Dermis microvascular lymphatic vessel endothelial cell (primary cell): Measurements from ENCODE around the gene SLC25A21. TPM values are rescaled to one million over a fixed set of nuclear protein-coding genes. Genes with fewer than 3 reads are reported as not detected.
"Not testable (repeated sequence)": the region's sequence is repeated elsewhere in the genome, so short reads cannot be mapped to it uniquely, and the experiment has no call there.

Experiments
- DNase-seq, 2 donors: peaks; one replicate each; pipeline versions ENCODE4 v3.0.0 to v3.0.0-alpha.2; 2010; ENCODE audit warnings: low read depth in 2 of 2
- total RNA-seq: library from RNA; depleted of rRNA; stranded (reverse); fragments of >200 nt; gene quantifications from 2 replicates; pipeline ENCODE4 v1.2.1, GENCODE V29; 2014

SLC25A21 gene
- total RNA-seq, 1 donor from 2014 or later = 1.0 TPM

- no peak for DNase-seq
Observed at GRCh38 chr14:37186865-37187264, 14.5 kb upstream of the SLC25A21 start.

- no peak for DNase-seq
Observed at GRCh38 chr14:37185670-37186069, 13.3 kb upstream of the SLC25A21 start.

- DNase-seq = not testable (repeated sequence)
Observed at GRCh38 chr14:37184520-37184919, 12.1 kb upstream of the SLC25A21 start.

GRCh38 chr14:37181441-37181840 is 9.0 kb upstream of the SLC25A21 start:
- no peak for DNase-seq

GRCh38 chr14:37180886-37181285 is 8.5 kb upstream of the SLC25A21 start:
- DNase-seq = not testable (repeated sequence)

GRCh38 chr14:37179896-37180502 is 7.6 kb upstream of the SLC25A21 start:
- no peak for DNase-seq

GRCh38 chr14:37172936-37173614 is 669 bp upstream of the SLC25A21 start:
- DNase-seq = no peak

- no peak for DNase-seq
Observed at GRCh38 chr14:37171678-37172023, 755 bp downstream of the SLC25A21 start.

- DNase-seq = no peak
Observed at GRCh38 chr14:37170993-37171392, 1.4 kb downstream of the SLC25A21 start.

GRCh38 chr14:37170237-37170636 is 2.2 kb downstream of the SLC25A21 start:
- DNase-seq = no peak

GRCh38 chr14:37168721-37169120 is 3.7 kb downstream of the SLC25A21 start:
- DNase-seq = no peak

GRCh38 chr14:37167151-37168047 is 5.0 kb downstream of the SLC25A21 start:
- DNase-seq = no peak

GRCh38 chr14:37165794-37166193 is 6.6 kb downstream of the SLC25A21 start:
- DNase-seq = no peak

- not testable (repeated sequence) for DNase-seq
Observed at GRCh38 chr14:37162307-37162706, 10.1 kb downstream of the SLC25A21 start.

- DNase-seq = no peak
Observed at GRCh38 chr14:37157987-37158386, 14.4 kb downstream of the SLC25A21 start.

GRCh38 chr14:37153483-37153882 is 18.9 kb downstream of the SLC25A21 start:
- no peak for DNase-seq

- no peak for DNase-seq
Observed at GRCh38 chr14:37153005-37153404, 19.4 kb downstream of the SLC25A21 start.

- DNase-seq = peak; percentile 23 to 51
Observed at GRCh38 chr14:37150414-37150813, 22.0 kb downstream of the SLC25A21 start.

- DNase-seq = no peak
Observed at GRCh38 chr14:37147310-37147880, 25.0 kb downstream of the SLC25A21 start.

GRCh38 chr14:37146438-37146837 is 26.0 kb downstream of the SLC25A21 start:
- not testable (repeated sequence) for DNase-seq

GRCh38 chr14:37145395-37145794 is 27.0 kb downstream of the SLC25A21 start:
- no peak for DNase-seq
